AG04450 (cell line): ENCODE data around the gene SPEF2. TPM values are rescaled to one million over a fixed set of nuclear protein-coding genes. Genes with fewer than 3 reads are reported as not detected.

Experiments
- CTCF ChIA-PET: fragments of 300-600, 350-600 bp; formaldehyde crosslinking; extraction: SDS; loops from one replicate; lab custom pipeline; 2022; ENCODE audit warnings: antibody characterized with exemption, inconsistent platforms; lab: Charles Lee
- POLR2A ChIA-PET: fragments of 350-600 bp; formaldehyde crosslinking; extraction: SDS; loops from one replicate; lab custom pipeline; 2021; ENCODE audit warnings: antibody characterized with exemption, inconsistent platforms; lab: Yijun Ruan, JAX
- DNase-seq: peaks from one replicate; pipeline ENCODE4 v3.0.0-alpha.2; 2011; ENCODE audit warnings: low read depth, low spot score
- H3K27ac ChIP-seq: one replicate; pipeline ENCODE4 v1.5.1; 2012; ENCODE audit warnings: low read depth, low read length, control low read depth
- H3K27me3 ChIP-seq: one replicate; pipeline ENCODE4 v1.6.0; 2012; ENCODE audit warnings: low read length; ENCODE audit not compliant: control insufficient read depth, insufficient read depth
- H3K4me3 ChIP-seq: 2 replicates; pipeline ENCODE4 v1.5.1; 2011; ENCODE audit warnings: mild to moderate bottlenecking, low read depth, low read length, control low read depth
- H3K9me3 ChIP-seq: 2 replicates; pipeline ENCODE4 v1.5.1; 2012; ENCODE audit warnings: low read length; ENCODE audit not compliant: control insufficient read depth, insufficient read depth
- polyA plus RNA-seq: library from polyadenylated mRNA; depleted of rRNA; stranded (reverse); fragments of >200 nt; gene quantifications from 2 replicates; pipeline ENCODE4 v1.2.3, GENCODE V29; 2011
- TF ChIP-seq, protein P1 (sequence below): IDR thresholded peaks from 2 replicates; pipeline ENCODE4 v1.5.1; 2011; ENCODE audit warnings: low read depth, low read length, control low read depth, inconsistent platforms

SPEF2 gene
- polyA plus RNA-seq, 1 experiment = 4.2 TPM

DNA sequence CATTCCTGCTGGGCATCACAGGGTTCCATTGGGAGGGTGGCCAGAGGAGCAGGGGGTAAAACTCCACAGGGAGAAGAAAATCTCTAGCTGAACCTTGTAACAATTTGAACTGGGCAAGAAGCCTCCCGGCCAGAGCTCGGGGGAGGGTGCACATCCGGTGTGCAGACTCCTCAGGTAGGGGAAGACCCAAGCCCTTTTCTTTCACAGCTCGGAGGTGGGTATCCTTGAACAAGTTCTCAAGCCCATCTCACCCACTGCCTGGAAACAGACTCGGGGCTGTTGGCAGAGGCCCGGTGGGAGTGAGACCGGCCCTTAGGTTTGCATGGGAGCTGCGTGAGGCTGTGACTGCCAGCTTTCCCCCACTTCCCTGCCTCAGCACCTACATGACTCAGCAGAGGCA lies 127.5 kb downstream of the SPEF2 start:
- DNase-seq = no peak
- POLR2A ChIA-PET = no interaction called here
- TF ChIP-seq, protein P1, sequence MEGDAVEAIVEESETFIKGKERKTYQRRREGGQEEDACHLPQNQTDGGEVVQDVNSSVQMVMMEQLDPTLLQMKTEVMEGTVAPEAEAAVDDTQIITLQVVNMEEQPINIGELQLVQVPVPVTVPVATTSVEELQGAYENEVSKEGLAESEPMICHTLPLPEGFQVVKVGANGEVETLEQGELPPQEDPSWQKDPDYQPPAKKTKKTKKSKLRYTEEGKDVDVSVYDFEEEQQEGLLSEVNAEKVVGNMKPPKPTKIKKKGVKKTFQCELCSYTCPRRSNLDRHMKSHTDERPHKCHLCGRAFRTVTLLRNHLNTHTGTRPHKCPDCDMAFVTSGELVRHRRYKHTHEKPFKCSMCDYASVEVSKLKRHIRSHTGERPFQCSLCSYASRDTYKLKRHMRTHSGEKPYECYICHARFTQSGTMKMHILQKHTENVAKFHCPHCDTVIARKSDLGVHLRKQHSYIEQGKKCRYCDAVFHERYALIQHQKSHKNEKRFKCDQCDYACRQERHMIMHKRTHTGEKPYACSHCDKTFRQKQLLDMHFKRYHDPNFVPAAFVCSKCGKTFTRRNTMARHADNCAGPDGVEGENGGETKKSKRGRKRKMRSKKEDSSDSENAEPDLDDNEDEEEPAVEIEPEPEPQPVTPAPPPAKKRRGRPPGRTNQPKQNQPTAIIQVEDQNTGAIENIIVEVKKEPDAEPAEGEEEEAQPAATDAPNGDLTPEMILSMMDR = no peak

DNA sequence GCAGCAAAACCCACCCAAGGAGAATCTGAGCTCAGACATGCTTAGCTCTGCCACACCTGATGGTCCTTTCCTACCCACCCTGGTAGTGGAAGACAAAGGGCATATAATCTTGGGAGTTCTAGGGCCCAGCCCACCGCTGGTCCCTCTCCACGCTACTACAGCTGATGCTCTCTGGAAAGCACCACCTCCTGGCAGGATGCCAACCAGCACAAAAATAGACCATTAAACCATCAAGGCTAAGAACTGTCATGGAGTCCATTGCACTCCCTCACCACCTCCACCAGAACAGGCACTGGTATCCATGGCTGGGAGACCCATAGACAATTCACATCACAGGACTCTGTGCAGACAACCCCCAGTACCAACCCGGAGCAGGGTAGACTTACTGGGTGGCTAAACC lies 128.0 kb downstream of the SPEF2 start:
- TF ChIP-seq, protein P1 = no peak
- ChIA-PET CTCF (interaction anchor here (1.0 kb wide), 1 partner anchor 181 kb away, joined by 3 read pairs; no protein-coding TSS in a partner anchor), POLR2A (no interaction called here)
- Histone ChIP-seq H3K27ac (no peak overlapping the region), H3K4me3 (no peak overlapping the region), H3K27me3 (no peaks in the 10 kb centered on the region), H3K9me3 (no peaks in the 10 kb centered on the region)
- no peak for DNase-seq

More for the DNA sequence above, 127.5 kb downstream of the SPEF2 start:
- Histone ChIP-seq H3K27ac (no peak overlapping the region), H3K9me3 (no peaks in the 10 kb centered on the region), H3K27me3 (no peaks in the 10 kb centered on the region), H3K4me3 (no peak overlapping the region)
- CTCF ChIA-PET = interaction anchor here (0.6 to 1.0 kb wide), 2 partner anchors 180 to 181 kb away, joined by 3 read pairs; no protein-coding TSS in a partner anchor

DNA sequence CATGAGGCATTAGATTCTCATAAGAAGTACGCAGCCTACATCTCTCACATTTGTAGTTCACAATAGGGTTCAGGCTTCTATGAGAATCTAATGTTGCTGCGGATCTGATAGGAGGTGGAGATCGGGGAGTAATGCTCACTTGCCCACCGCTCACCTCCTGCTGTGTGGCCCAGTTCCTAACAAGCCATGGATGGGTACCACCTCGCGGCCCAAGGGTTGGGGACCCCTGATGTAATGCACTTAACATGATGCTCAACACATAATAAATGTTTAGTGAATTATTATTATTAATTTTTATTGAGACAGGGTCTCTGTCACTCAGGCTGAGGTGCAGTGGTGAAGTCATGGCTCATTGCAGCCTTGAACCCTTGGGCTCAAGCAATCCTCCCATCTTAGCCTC lies 134.3 kb downstream of the SPEF2 start:
- DNase-seq = no peak
- no peak overlapping the region for H3K27ac ChIP-seq
- POLR2A ChIA-PET = no interaction called here
- H3K4me3 ChIP-seq = no peak overlapping the region
- CTCF ChIA-PET = no interaction called here
- TF ChIP-seq, protein P1 = no peak
- H3K9me3 ChIP-seq = no peaks in the 10 kb centered on the region
- no peaks in the 10 kb centered on the region for H3K27me3 ChIP-seq

DNA sequence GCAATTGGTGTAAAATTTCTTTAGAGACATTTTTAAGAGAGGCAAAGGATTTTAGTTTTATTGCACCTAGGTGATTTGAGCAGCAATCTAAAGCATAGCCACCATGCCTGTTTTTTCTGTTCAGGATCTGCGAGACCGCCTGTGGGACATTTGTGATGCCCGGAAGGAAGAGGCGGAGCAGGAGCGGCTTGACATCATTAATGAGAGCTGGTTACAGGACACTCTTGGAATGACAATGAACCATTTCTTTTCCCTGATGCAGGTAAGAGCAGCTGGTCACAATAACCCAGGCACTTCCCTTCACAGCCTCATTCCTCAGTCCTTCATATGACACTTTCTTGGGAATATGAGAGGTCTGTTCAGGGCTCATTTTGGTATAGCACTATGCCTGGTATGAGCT lies 135.8 kb downstream of the SPEF2 start:
- DNase-seq = no peak
- no peaks in the 10 kb centered on the region for H3K9me3 ChIP-seq
- TF ChIP-seq, protein P1 = no peak

DNA sequence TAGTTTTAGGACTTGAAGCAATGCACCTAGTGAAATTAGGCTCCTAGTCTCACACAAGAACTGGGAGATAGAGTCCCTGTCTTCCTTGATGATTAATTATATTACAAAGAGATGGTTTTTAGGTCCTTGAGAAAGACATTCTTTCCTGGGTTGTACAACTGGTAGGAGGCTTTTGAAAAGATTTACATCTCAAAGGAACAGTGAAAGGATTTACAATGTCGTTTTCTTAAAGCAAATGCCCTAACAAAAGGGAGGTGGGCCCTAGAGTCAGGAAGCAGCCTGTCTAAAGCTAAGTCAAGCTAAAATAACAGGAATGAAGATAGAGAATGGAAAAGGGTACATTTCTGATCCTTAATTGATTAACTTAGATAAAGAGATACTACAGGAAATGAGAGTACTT lies 136.8 kb downstream of the SPEF2 start:
- CTCF ChIA-PET = no interaction called here
- Histone ChIP-seq H3K27ac (no peak overlapping the region), H3K9me3 (no peaks in the 10 kb centered on the region), H3K4me3 (no peak overlapping the region), H3K27me3 (no peaks in the 10 kb centered on the region)
- POLR2A ChIA-PET = no interaction called here
- TF ChIP-seq, protein P1 = no peak
- no peak for DNase-seq

More for the DNA sequence above, 135.8 kb downstream of the SPEF2 start:
- H3K27me3 ChIP-seq = no peaks in the 10 kb centered on the region
- H3K4me3 ChIP-seq = no peak overlapping the region
- no peak overlapping the region for H3K27ac ChIP-seq
- POLR2A ChIA-PET = no interaction called here
- CTCF ChIA-PET = no interaction called here
